Activated B cell treated with CpG ODN at 0.5 μM for 24 hours (primary cell): ENCODE data around the gene PGP. TPM values are rescaled to one million over a fixed set of nuclear protein-coding genes. Genes with fewer than 3 reads are reported as not detected.

Experiments used
- ATAC-seq: fragments of 200-7000 bp; cut with Tn5 transposase; one replicate; pipeline ENCODE4 v1.10.0; 2021; ENCODE audit warnings: low read depth, mild to moderate bottlenecking, moderate library complexity
- CTCF ChIA-PET: fragments of 350-600 bp; sonication (Branson Sonifier 250); formaldehyde crosslinking; loops from one replicate; lab custom pipeline; 2021; ENCODE audit warnings: antibody characterized with exemption; lab: Charles Lee
- POLR2A ChIA-PET: fragments of 350-600 bp; sonication (Branson Sonifier 250); formaldehyde crosslinking; loops from one replicate; lab custom pipeline; 2021; ENCODE audit warnings: antibody characterized with exemption; lab: Charles Lee
- DNase-seq: peaks from one replicate; pipeline ENCODE4 v3.0.0; 2022
- H3K27ac Mint-ChIP-seq: one replicate; pipeline ENCODE4 v1.8.0; 2020; ENCODE audit warnings: mixed read lengths
- H3K27me3 Mint-ChIP-seq: one replicate; pipeline ENCODE4 v1.8.0; 2021; ENCODE audit warnings: mixed read lengths
- H3K36me3 Mint-ChIP-seq: one replicate; pipeline ENCODE4 v1.8.0; 2021; ENCODE audit warnings: low read depth, mixed read lengths
- H3K4me1 Mint-ChIP-seq: one replicate; pipeline ENCODE4 v1.8.0; 2021; ENCODE audit warnings: mixed read lengths
- H3K4me3 Mint-ChIP-seq: one replicate; pipeline ENCODE4 v1.8.0; 2020; ENCODE audit warnings: mild to moderate bottlenecking, mixed read lengths
- H3K9me3 Mint-ChIP-seq: one replicate; pipeline ENCODE4 v1.8.0; 2020; ENCODE audit warnings: mixed read lengths
- intact Hi-C: fragments of 100-400 bp; cut with micrococcal nuclease; formaldehyde crosslinking; loops from one replicate; pipeline ENCODE4 v1.15.1; 2024
- total RNA-seq: library from RNA; stranded (reverse); gene quantifications from 2 replicates; pipeline ENCODE4 v1.2.3, GENCODE V29; 2022
- TF ChIP-seq, protein P1 (sequence below): fragments of 200-600 bp; IDR thresholded peaks from one replicate; pipeline ENCODE4 v1.8.0; 2022; ENCODE audit warnings: antibody characterized with exemption, mild to moderate bottlenecking

Gene PGP
- total RNA-seq, 1 donor from 2014 or later: 10.4 TPM

GRCh38 chr16:2171601-2172178 is 43.0 kb downstream of the PGP start:
- Mint-ChIP-seq H3K27me3 (no peaks in the 10 kb centered on the region), H3K4me3 (no peak overlapping the region), H3K9me3 (no peaks in the 10 kb centered on the region), H3K4me1 (no peaks in the 10 kb centered on the region), H3K36me3 (peaks cover 38% of the 10 kb centered on the region), H3K27ac (no peak overlapping the region)
- ATAC-seq (no peak), DNase-seq (no peak)
- intact Hi-C loops: no loop called here
- TF ChIP-seq, protein P1, sequence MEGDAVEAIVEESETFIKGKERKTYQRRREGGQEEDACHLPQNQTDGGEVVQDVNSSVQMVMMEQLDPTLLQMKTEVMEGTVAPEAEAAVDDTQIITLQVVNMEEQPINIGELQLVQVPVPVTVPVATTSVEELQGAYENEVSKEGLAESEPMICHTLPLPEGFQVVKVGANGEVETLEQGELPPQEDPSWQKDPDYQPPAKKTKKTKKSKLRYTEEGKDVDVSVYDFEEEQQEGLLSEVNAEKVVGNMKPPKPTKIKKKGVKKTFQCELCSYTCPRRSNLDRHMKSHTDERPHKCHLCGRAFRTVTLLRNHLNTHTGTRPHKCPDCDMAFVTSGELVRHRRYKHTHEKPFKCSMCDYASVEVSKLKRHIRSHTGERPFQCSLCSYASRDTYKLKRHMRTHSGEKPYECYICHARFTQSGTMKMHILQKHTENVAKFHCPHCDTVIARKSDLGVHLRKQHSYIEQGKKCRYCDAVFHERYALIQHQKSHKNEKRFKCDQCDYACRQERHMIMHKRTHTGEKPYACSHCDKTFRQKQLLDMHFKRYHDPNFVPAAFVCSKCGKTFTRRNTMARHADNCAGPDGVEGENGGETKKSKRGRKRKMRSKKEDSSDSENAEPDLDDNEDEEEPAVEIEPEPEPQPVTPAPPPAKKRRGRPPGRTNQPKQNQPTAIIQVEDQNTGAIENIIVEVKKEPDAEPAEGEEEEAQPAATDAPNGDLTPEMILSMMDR: no peak
- POLR2A ChIA-PET: interaction anchor here (1.0 kb wide), 1 partner anchor 16 kb away, joined by 3 read pairs; the partner anchor contains the start of gene TRAF7
- CTCF ChIA-PET: no interaction called here

DNA sequence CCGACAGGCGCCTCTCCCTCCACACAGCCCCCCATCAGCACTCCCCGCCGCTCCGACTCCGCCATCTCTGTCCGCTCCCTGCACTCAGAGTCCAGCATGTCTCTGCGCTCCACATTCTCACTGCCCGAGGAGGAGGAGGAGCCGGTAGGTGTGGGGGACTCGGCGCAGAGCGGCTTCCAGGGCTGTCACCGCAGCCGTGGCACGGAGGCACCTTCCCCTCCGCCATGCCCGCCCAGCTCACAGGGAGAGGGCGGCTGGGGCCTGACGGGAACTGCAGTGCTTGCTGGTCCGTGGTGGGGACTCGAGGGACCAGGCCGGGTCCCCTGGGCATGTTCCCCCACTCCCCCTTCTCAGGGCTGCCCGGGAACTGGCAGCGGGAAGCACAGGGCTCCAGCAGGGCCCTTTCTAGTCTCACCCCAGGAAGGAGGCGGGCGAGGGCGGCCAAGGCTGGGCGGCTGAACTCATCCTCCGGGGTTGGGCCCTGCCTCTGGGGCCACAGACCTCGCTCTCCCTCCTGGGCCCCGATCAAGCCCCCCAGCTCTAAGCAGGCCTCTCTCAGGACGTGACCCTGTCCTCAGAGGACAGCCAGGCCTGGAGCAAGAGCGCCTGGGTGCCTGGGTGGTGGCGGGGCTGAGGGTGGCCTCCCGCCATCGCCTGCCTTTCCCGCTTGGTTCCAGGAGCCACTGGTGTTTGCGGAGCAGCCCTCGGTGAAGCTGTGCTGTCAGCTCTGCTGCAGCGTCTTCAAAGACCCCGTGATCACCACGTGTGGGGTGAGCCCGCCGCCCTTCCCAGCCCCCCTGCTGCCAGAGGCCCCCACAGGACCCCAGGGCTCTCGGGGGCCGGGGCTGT is 43.8 kb downstream of the PGP start:
- DNase-seq: no peak
- intact Hi-C loops: no loop called here
- no peak for ATAC-seq
- CTCF ChIA-PET: no interaction called here
- Mint-ChIP-seq H3K4me3 (no peak overlapping the region), H3K4me1 (no peaks in the 10 kb centered on the region), H3K36me3 (peaks cover 38% of the 10 kb centered on the region), H3K9me3 (no peaks in the 10 kb centered on the region), H3K27me3 (no peaks in the 10 kb centered on the region), H3K27ac (no peak overlapping the region)
- POLR2A ChIA-PET: no interaction called here
- TF ChIP-seq, protein P1: no peak

- no peaks in the 10 kb centered on the region for H3K27me3 Mint-ChIP-seq
- no peak for DNase-seq
- peaks cover 35% of the 10 kb centered on the region for H3K36me3 Mint-ChIP-seq
- H3K4me1 Mint-ChIP-seq: no peaks in the 10 kb centered on the region
- ChIA-PET POLR2A (no interaction called here), CTCF (no interaction called here)
- no peak overlapping the region for H3K27ac Mint-ChIP-seq
- H3K9me3 Mint-ChIP-seq: no peaks in the 10 kb centered on the region
- TF ChIP-seq, protein P1: no peak
- H3K4me3 Mint-ChIP-seq: no peak overlapping the region
- intact Hi-C loops: no loop called here
- ATAC-seq: no peak
Measured at GRCh38 chr16:2170080-2170479, 44.6 kb downstream of the PGP start.

GRCh38 chr16:2167068-2167638 is 47.5 kb downstream of the PGP start:
- ATAC-seq: no peak
- TF ChIP-seq, protein P1: no peak
- DNase-seq: no peak
- ChIA-PET POLR2A (interaction anchor here (3.6 kb wide), 1 partner anchor 12 kb away, joined by 14 read pairs; the partner anchor contains the start of gene TRAF7), CTCF (no interaction called here)
- no peak overlapping the region for H3K27ac Mint-ChIP-seq
- no peaks in the 10 kb centered on the region for H3K9me3 Mint-ChIP-seq
- intact Hi-C loops: no loop called here
- H3K4me3 Mint-ChIP-seq: no peak overlapping the region
- H3K4me1 Mint-ChIP-seq: no peaks in the 10 kb centered on the region
- H3K27me3 Mint-ChIP-seq: no peaks in the 10 kb centered on the region
- peaks cover 20% of the 10 kb centered on the region for H3K36me3 Mint-ChIP-seq
